ENCODE measurements around the gene LRBA.

DNA sequence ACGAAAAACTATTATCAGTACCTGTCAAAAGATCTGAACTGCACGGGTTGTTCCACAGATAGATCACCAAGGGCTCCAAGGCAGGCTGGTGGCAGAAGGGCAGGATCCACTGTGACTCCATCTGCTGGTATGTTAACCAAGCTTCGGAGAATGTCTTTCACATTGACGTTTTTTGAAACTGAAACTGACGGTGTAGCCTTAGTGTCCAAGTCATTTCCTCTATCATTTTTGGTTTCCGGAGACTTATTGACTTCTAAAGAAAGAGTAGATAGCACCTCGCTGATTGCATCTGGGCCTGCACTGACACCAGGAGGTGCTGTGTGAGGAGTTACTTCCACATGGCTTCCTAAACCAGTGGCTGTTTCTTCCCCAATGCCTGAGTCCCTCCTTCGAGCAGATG, 186.9 kb downstream of the LRBA start:
- TF ChIP-seq ATF2 (CRISPR knock-in tag; IDR thresholded peaks at IDR 0.05; ENCODE audit: borderline replicate concordance, low read depth) (no peak), SP1 (CRISPR knock-in tag; conservative IDR thresholded peaks at IDR 0.05) (no peak)
- TF ChIP-seq, protein P1, sequence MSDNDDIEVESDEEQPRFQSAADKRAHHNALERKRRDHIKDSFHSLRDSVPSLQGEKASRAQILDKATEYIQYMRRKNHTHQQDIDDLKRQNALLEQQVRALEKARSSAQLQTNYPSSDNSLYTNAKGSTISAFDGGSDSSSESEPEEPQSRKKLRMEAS (CRISPR knock-in tag; IDR thresholded peaks at IDR 0.05): no peak
